NCI-H2081 treated with DMSO at 0.1 percent for 48 hours (cell line): ENCODE measurements around the gene CHAD.

Source experiments
- DNase-seq: peaks from one replicate; lab custom pipeline; 2025; lab: John Stamatoyannopoulos, UW

The CHAD gene

GRCh38 chr17:50468304-50469207 lies at the start of gene CHAD:
Gene CHAD (minus strand): TSS chr17:50468880. CDS start chr17:50468813, 67 bp downstream.
- DNase-seq, result no peak

GRCh38 chr17:50517504-50518383 lies 49.1 kb upstream of the CHAD start:
- no peak for DNase-seq

GRCh38 chr17:50517011-50517410 lies 48.3 kb upstream of the CHAD start:
- no peak for DNase-seq

GRCh38 chr17:50514936-50515702 lies 46.4 kb upstream of the CHAD start:
- DNase-seq, result no peak

DNA sequence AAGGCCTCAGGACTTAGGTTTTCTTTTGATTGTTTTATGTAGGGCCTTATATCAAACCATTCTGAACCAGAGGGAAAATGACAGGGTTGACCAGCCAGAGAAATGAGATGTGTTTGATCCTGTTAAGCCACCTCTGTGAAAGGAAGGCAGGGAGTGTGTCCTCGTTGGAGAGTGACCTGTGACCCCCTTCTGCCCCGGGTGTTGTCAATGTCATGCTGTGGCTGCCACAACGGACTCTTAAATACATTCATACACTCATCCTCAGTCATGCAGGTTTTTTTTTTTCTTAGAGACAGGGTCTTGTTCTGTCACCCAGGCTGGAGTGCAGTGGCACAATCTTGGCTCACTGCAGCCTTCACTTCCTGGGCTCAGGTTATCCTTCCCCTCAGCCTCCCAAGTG lies 45.7 kb upstream of the CHAD start:
- DNase-seq, result no peak

GRCh38 chr17:50513495-50513894 lies 44.8 kb upstream of the CHAD start:
- no peak for DNase-seq

GRCh38 chr17:50511058-50511457 lies 42.4 kb upstream of the CHAD start:
- DNase-seq, result no peak

GRCh38 chr17:50508573-50509460 lies 40.1 kb upstream of the CHAD start:
- DNase-seq, result no peak

DNA sequence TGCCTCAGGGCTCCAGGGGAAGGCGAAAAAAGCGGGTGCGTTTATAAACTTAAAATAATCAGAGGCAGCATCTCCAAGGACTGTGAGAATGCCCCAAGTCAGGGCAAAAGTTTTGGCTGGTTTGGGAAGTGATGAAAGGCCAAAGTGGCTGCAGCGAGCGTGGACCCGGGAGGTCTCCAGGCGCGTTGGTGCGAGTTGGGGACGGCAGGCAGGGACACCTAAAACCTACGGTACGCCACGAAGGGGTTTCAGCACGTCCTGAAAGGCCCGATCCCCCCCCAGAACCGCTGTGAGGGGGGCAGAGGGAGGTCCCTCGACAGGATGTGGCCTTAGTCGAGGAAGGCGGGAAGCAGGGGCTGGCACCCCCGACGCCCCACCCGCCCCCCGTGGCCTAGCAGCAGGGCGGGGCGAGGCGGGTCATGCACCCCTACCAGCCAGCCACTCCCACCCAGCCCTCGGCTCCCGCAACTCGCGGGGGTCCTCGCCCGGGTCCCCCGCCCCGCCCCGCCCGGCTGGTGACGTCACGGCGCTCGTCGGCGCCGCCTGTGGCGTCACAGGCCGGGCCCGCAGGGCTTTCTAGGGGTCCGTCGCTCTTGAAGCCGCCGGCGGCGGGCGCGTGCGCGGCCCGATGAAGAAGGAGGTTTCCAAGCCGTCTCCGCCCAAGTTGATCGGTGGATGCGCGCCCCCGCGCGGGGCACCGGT lies 39.3 kb upstream of the CHAD start, which contains the start of gene MYCBPAP:
MYCBPAP (plus strand) TSS at position 569 of the 702 bp plus-strand sequence. CDS start 236 bp downstream, outside the sequence.
- no peak for DNase-seq

DNA sequence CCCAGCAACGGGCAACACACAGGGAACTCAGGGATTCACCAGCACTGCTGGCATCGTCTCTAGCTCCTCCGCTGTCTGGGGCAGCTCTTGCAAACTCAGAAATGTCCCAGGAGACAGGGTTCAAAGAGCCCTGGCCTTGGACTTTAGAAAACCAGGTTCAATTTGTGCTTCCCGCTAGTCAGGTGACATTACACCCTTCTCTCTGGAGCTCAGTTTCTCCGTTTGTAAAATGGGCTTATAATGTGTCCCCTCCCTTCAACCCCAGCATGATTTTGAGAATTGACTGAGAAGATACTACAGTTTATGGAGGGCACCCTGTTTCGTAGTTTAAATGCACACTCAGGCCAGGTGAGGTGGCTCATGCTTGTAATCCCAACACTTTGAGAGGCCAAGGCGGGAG lies 37.6 kb upstream of the CHAD start:
- no peak for DNase-seq

DNA sequence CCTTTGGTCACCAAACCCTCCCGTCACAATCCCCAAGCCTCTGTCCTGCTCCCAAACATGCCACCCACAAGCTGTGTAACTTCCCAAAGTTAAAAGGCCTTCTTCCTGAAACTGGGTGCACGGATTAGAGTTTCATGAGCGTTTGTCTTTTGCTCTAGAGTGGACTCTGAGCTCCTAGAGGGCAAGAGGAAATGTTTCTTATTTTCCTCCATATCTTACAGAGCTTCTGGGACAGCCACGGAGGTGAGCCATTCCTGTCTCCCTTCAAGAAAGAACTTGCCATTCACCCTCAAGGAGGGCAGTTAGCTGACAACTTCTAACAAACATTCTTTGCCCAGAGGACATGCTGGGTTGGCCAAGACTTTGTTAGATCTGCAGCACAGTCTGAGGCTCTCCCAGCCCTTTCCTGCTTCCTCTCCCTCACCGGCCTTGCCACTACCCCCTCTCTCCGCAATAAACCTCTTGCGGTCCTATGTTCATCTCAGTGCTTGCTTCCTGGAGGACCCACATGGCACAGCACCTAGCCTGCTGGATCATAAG lies 37.0 kb upstream of the CHAD start:
- DNase-seq, result no peak

DNA sequence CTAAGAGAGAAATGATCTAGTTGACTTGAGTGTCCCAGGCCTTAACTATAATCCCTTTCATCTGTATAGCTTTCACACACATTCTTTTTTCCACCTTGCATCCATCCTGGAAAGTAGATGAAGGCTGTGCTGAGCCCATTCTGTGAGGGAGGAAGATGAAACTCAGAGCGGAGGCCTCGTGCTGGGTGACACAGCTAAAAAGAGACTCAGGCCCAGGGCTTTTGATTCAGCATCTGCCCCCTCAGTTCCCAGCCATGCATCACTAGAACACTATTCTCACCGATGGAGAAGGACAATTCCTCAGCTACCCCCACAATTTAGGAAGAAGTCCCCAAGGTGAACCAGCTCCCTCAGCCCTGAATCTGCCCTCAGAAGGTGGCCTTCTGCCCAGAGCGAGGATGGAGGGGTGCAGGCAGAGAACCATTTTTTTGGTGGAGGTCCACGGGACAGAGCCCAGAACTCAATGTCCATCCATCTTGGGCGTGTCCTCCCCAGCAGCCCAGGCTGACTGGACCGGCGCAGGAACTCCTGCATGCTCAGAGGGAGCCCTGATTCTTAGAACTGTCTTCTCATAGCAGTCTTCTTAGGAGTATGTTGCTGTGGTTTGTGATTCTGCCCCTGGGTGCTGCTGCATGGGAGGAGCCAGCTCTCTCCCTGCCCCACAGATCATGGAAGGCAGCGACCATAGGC lies 33.8 kb upstream of the CHAD start:
- DNase-seq, result no peak

DNA sequence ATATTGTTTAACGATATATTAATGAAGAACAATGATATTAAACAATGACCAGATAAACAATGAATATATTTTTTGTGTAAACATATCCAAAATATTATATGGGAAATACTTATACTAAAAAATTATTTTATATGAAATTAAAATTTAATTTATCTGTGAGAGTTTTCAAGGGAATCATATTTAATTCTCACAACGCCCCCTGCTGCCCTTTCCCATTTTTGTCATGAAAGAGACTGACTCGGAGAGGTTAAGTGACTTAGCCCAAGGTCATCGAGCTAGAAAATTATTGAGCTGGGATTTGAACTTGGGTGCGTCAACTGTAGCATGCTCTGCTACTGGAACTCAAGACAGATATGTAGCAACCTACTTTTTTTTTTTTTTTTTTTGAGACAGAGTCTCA lies 32.4 kb upstream of the CHAD start:
- DNase-seq, result no peak

DNA sequence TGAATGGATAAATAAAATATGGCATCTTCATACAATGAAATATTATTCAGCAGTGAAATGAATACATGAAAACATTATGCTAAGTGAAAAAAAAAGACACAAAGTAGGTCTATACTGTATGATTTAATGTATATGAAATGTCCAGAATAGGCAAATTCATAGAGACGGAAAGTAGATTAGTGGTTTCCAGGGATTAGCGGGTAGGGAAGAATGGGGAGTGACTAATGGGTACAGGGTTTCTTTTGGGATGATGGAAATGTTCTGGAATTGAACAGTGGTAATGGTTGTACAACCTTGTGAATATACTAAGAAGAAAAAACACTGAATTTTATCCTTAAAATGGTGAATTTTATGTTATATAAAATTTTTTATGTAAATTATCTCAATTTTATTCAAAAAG lies 31.0 kb upstream of the CHAD start:
- DNase-seq, result no peak

DNA sequence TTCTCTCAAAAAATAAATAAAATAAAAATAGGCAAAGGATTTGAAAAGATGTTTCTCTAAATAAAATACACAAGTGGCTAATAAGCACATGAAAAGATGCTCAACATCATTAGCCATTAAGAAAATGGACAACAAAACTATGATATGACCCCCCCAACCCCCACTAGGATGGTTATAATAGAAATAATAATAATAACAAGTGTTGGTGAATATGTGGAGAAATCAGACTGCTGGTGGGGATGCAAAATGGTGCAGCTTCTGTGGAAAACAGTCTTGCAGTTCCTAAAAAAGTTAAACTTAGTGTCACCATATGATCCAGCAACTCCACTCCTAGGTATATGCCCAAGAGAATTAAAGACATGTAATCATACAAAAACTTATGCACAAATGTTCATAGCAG lies 30.6 kb upstream of the CHAD start:
- DNase-seq, result no peak

- no peak for DNase-seq
Observed at GRCh38 chr17:50498021-50498874, 29.6 kb upstream of the CHAD start.

DNA sequence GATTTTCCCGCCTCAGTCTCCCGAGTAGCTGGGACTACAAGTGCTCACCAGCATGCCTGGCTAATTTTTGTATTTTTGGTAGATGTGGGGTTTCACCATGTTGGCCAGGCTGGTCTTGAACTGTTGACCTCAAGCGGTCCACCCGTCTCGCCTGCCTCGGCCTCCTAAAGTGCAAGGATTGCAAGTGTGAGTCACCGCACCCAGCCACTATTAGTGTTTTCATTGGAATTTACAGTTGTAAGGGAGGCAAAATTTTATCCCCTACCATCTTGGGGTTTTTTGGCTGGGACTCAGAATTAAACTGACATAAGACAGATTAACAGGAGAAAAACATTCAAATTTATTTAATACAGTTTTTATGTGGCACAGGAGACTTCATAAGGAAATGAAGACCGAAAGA lies 27.2 kb upstream of the CHAD start:
- no peak for DNase-seq

GRCh38 chr17:50495217-50495823 lies 26.6 kb upstream of the CHAD start:
- no peak for DNase-seq
